Panc1 (cell line): ENCODE data around the gene INTS11.

Experiments used
- CTCF ChIP-seq: fragments of 450-650 bp; IDR thresholded peaks from 2 replicates; pipeline ENCODE4 v1.5.1; 2017; ENCODE audit warnings: mild to moderate bottlenecking
- POLR2AphosphoS5 ChIP-seq: IDR thresholded peaks from 2 replicates; pipeline ENCODE4 v1.6.1; 2012; ENCODE audit warnings: mild to moderate bottlenecking, low read depth, low read length, moderate library complexity
- REST ChIP-seq, 2 experiments: IDR thresholded peaks; 2 replicates each; pipeline ENCODE4 v1.6.1; 2011 to 2012; ENCODE audit warnings: low read depth in 2 of 2, control low read depth in 1 of 2, low read length in 1 of 2, mild to moderate bottlenecking in 1 of 2, moderate library complexity in 1 of 2; ENCODE audit not compliant: insufficient read depth in 1 of 2
- SIN3A ChIP-seq: IDR thresholded peaks from 2 replicates; pipeline ENCODE4 v1.6.1; 2012; ENCODE audit warnings: low read depth, mild to moderate bottlenecking, low read length, moderate library complexity, borderline replicate concordance; ENCODE audit not compliant: insufficient read depth
- TCF7L2 ChIP-seq: IDR thresholded peaks from 2 replicates; pipeline ENCODE4 v1.6.1; 2011; ENCODE audit warnings: mild to moderate bottlenecking, low read depth, low read length, inconsistent platforms

GRCh38 chr1:1268284-1268682 lies 56.2 kb downstream of the INTS11 start:
- TF ChIP-seq POLR2AphosphoS5 (no peak), CTCF (no peak), TCF7L2 (no peak), REST (IDR thresholded peaks at IDR 0.05; ENCODE audit: insufficient read depth in 1 of 2, low read depth in 2 of 2, low read length in 1 of 2) (no peak), SIN3A (no peak)
